HG03432 (cell line): ENCODE results near the gene S100A4.
A peak's percentile ranks its signal among the peaks of the same experiment; 100 is the strongest.
"Not testable (repeated sequence)": the region's sequence is repeated elsewhere in the genome, so short reads cannot be mapped to it uniquely, and the experiment has no call there.

Source experiments
- ATAC-seq: cut with Tn5 transposase; IDR thresholded peaks from one replicate; pipeline ENCODE4 v1.9.1; 2021; ENCODE audit warnings: mild to moderate bottlenecking, moderate library complexity; ENCODE audit not compliant: unreplicated experiment

Gene S100A4

DNA sequence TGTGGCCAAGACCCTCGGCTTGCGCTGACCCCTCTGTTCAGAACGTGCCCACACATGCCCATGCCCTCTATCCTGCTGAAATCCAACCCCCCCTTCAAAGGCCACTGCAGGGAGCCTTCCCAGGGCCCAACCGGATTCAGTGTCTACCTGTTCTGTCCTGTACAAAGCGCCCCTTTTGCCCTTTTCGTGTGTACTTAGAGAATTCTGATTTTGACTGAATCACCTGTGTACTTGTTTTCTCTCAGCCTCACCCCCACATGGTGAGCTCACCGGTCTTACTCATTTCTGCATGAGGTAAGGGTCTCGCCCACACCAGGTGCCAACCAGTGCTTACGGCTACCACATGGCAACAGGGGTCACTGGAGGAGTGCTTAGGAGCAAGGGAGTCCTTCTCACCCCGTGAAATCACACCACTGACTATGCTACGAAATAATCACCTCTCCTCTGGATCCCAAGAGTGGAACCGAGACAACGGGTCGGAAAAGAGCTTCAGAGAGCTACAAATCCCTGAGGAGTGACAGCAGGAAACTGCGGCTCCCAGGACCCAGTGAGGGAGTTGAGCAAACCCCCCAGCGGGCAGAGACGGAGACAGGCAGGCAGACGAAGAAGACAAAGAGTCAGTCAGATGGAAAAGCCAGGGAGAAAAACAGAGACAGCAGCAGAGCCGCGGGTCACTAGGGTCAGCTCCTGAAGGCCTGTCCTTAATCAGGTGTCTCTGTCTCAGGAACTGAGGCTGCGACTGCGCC is 22.2 kb upstream of the S100A4 start:
- no peak for ATAC-seq

DNA sequence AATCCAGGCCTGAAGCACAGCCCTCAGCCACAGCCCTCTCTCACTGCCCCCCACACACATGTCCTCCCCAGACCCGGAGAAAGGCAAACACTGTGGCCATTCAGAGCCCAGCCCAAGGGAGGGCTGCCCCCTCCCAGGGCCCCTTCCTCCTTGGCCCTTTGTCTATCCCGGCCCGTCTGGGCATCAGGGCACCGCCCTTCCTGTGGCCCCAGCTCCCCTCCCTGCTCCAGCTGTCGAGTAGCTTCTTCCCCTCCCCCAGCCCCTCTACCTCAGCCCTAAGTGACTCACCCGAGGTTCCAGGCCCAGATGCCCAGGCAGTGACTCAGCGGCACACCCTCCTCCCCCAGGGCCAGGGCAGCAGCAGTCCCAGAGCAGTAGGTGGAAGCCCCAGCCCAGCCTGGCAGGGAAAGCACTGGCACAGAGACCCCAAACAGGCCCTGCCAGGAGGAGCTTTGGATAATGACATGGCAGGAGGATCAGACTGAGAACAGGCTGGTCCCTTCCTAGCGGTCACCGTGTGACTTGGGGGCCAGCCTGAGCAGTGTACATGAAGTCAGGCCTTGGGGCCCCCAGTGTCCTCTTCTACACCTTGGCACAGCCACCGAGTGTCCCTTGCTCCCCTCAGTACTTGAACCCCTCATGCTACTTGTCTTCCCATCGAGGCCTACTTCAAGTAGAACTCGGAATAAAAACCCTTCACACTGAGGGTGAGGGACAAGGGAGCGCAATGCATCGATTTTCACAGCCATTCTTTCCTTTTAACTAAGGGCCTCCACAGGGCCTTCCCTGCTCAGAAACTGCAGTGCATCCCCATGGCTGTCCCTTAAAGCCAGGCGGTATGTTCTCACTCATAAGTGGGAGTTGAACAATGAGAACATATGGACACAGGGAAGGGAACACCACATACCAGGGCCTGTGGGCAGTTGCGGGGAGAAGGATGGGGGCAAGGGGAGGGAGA is 21.1 kb upstream of the S100A4 start:
- ATAC-seq = peak; percentile 66

DNA sequence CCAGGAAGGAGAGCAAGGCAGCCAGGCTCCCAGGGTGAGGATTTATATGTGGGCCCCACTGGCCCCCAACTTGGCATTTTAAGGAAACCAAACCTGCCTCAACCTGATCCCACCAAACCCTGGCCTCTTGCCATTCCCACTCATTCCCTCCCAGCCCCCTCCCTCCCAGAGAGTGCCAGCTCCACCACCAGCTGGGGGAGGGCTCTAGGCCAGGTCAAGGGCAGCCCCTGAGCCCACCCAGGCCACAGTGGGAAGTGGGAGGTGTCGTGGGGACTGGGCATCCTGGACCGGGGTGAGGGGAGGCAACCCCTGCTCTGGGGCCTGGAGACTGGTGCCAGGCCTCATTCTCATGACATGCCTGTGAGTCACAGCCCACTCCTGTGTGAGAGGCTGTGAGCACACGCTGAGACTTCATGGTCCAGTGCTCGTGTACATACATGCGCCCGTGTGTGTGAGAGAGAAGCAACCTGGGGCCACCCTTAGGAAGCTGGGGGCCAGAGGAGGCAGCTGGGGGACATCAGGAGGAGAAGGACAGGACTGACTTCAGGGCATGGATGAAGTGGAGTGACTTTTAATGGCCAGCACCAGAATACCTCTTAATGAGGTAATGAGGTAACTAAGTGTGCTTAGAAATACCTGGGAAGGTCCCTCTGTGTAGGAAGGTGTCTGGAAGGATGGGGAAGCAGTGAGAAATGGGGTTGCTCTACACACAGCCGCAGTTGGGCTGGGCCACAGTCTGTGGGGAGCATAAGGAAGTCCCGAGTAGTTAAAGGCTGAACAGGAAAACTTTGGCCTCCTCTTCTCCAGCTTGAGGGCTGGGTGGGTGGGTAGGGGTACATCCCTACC is 20.1 kb upstream of the S100A4 start, which contains the start of gene S100A2:
S100A2 (minus strand) TSS at position 316 of the 846 bp plus-strand sequence. CDS start 1,967 bp downstream, outside the sequence.
- peak; percentile 55 for ATAC-seq

DNA sequence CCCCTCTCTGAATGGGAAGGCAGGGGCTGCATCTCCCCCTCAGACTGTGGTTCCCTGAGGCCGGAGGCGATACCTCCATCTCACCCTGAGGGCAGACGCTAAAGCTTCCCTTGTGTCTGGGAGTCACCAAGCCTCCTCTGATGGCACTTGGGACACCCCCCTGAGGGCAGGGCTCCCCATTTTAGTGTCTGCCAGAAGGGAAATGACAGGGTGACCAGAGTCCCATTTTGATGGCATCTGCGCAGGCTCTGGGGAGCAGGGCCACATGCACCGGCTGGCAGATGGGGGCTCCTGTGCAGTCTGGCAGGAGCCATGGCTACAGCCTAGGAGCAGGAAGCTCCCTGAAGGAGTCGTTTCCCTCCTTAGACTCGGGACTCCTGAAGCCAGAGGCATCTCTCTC is 18.4 kb upstream of the S100A4 start:
- ATAC-seq = no peak

DNA sequence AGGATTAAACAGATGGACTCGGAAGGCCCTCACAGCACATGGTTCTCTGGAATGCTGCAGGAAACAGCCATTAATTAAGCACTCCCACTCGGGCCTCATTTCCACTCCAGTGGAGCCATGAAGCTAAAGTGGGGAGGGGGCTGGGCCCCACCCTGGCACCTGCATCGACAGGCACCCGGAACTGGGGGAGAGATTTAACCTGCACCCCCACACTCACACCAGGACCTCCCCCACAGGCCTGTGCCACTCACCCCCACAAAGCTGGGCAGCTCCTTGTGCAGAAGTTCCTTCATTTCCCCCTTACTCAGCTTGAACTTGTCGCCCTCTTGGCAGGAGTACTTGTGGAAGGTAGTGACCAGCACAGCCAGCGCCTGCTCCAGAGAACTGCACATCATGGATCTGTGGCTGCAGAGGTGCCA is 17.9 kb upstream of the S100A4 start:
- ATAC-seq = no peak

DNA sequence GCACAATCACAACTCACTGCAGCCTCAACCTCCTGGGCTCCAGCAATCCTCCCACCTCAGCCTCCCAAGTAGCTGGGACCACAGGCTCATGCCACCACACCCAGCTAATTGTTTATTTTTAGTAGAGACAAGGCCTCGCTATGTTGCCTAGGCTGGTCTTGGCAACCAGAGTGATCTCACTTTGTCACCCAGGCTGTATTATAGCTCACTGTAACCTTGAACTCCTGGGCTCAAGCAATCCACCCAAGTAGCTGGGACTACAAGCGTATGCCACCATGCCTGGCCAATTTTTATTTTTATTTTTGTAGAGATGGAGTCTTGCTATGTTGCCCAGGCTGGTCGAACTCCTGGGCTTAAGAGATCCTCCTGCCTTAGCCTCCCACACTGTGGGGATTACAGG is 16.4 kb upstream of the S100A4 start:
- not testable (repeated sequence) for ATAC-seq

DNA sequence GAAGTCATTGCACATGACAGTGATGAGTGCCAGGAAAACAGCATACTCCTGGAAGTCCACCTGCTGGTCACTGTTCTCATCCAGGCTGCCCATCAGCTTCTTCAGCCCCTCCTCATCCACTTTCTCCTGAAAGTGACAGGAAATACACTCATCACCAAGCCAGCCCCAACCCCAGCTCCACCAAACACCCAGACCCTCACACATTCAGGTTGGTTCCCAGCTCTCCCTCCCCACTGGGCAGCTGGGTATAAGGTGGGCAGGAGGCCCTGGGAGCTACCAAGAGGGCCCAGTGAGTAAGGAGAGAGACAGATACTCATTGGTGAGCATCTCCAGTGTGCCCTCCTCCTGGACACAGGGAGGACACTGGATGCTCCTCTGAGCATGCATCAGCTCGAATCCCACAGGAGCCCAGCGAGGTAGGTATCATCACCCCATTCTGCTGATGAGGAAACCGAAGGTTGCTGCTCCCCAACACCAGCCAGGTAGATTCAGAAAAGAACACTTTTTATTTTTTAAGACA is 15.9 kb upstream of the S100A4 start:
- no peak for ATAC-seq

DNA sequence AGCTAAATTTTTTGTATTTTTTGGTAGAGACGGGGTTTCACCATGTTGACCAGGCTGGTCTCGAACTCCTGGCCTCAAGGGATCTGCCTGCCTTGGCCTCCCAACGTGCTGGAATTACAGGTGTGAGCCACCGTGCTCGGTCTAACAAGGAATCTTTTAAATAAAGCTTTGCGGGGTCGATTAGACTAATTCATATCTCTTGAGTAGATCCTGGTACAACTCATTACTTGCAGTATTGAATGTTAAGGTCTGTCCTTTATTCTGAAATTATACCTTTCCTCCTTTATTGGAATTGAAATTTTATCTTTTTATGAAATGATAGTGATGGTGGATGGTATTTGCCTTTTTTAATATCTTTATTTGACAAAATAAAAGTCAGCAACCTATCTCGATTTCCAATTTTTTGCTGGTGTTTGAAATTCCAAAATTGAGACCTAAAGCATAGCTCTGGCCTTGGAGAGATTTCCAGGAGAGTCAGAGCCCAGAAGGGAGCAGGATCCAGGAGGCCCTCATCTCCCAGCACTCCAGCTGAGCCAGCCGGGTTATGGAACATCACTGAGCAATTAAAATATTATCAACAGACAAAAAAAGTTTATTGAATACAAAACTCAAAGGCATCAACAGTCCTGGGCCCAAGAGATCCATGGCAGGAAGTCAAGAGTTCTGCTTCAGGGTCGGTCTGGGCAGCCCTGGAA is 15.3 kb upstream of the S100A4 start:
- ATAC-seq = no peak

DNA sequence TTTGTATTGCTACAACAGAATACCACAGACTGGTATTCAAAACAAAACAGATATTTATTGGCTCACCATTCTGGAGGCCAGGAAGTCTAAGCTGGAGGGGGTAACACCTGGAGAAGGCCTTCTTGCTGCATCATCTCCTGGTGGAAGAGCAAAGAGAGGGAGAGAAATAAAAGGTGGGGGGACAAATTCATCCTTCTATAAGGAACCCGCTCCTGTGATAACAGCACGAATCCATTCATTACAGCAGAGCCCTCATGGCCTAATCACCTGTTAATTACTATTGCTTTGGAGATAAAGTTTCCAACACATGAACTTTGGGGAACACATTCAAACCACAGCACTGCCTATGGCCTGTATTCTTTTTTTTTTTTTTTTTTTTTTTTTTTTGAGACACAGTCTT is 14.6 kb upstream of the S100A4 start:
- ATAC-seq = no peak

DNA sequence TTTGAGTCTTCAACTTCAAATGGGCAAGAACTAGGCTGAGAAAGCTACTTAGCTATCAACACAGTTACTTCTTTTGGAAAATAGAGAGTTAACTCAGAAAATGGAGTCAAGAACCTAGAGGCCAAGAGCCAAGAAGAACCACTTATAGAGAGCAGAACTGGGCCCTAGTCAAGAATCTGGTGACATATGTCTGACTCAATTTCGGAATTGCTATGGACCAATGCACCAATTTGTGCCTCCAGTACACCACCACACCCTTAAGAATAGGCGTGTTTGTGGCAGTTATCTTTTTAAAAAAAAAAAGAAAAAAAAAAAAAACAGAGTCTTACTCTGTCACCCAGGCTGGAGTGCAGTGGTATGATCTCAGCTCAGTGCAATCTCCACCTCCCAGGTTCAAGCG is 12.3 kb upstream of the S100A4 start:
- no peak for ATAC-seq

DNA sequence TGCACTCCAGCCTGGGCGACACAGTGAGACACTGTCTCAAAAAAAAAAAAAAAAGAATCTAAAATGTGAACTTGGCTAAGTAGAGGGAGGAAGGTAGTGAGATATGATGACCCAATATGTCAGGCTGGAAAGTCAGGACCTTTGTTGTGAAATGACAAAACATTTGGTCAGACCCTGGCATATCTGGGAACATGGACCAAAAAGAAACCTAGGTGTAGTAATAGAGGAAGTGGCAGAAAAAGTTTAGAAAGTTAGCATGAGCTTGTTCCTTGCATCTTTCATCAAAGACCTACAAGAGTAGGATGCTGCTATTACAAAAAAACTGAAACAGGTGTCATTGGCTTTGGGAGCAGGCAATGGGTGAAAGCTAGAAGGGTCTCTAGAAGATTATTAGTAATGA is 10.7 kb upstream of the S100A4 start:
- ATAC-seq = no peak

DNA sequence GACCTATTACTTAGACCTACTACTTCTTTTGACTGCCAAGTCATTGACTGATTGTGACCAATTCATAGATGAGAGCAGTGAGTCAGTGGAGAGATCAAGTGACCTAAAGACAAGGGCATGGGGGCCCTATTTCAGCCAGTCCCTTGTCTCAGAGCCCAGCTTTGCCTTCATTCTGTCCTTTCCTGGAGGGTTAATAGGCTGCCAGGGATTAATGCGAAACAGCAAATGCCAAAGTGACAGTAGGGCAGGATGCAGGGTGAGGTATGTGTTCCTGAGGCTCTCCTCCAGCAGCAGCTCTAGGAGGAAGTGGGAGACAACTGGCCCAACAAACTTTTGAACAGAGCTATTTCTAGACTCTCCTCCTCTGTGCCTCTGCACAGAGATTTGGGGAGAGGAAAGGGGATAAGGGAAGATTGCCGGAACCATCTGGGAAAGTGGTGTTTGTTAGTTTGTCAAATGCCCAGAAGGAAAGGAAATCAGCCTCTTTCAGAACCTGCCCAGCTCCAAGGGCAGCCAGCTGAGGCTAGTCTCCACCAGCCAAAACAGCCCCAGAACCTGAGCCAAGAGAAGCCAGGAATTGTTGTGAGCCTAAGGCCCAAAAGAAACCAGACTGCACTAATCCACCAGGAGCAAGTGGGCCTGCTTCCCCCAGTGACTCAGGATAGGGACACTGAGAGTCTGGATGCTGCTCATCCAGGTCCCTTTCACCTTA is 8.4 kb upstream of the S100A4 start:
- ATAC-seq = no peak

DNA sequence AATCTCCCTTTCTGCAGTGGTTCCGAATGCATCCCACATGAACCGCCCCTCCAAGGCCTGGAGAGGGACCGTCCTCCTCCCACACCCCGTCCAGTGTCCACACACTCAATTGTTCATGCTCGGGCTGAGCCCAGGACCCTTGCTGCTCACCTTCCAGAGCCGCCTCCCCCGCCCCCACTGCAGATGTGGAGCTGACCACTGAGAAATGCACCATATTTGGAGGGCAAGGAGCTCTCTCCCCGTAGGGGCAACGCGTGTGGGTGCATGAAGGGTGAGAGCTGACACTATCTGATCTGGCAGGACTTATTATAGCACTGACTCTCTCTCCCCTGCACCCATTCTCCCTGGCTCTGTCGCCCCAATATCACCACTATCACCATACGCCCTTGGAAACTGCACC is 7.5 kb upstream of the S100A4 start:
- no peak for ATAC-seq

DNA sequence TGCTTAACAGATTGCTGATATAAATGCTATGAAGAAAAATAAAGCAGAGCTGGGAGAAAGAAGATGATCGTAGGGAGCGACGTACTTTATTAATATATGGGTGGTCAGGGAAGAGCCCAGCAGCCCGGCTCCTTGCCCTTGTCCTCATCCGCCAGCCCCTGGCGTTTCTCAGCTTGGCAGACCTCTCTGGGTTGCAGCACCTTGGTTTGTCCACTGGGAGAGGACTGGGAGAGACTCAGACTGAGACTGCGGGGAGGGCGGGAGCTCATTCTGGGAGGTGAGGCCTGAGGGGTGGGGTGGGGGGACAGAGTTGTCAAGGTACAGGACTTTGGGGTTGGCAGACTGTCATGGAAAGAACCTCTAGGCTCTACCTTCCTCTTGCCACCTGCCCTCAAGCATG is 6.7 kb upstream of the S100A4 start:
- no peak for ATAC-seq

DNA sequence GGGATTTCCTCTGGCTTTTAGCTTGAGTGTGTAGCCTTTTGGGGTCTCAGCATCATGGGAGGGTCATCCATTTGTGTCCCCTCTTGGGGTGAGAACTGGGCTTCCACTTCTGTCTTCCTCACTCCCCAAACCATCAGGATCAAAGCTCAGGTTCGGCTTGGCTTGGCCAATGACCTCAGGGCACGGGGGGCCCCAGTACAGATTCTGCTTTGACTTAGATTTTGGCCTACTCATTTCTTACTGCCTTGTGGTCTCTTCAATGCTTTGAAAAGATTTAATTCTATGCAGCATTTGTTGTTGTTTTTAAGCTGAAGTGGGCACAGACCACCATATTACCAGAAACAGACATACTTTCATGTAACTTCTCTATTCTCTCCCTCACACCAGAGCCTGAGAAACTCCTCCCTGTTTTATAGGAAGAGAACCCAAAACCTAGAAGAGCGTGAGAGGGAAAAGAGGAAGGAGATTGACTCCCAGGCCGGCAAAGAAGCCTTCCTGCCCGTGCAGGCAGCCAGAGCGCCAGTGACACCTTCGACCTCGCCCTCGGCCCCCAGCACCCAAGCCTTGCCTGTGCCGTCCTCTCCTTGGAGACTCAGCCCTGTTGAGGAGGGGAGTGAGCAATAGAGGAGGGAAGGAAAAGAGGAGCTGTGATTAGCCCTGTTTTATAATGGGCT is 5.4 kb upstream of the S100A4 start:
- ATAC-seq = no peak

DNA sequence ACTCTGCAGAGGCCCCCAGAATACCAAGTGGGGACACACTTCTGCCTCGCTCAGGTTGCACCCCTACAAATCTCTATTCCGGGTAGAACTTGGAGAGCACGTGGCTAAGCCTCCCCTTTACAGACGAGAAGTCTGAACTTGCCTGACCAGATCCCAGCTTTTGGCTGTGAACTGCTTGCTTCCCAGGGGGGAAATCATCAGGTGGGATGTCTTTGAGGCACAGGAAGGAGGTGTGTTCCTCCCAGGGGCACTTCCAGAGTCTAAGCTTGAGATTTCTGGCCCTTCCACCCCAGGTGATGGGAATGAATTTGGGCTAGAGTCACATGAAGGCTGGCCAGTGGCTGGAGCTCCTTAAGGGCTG is 4.8 kb upstream of the S100A4 start:
- ATAC-seq = no peak

DNA sequence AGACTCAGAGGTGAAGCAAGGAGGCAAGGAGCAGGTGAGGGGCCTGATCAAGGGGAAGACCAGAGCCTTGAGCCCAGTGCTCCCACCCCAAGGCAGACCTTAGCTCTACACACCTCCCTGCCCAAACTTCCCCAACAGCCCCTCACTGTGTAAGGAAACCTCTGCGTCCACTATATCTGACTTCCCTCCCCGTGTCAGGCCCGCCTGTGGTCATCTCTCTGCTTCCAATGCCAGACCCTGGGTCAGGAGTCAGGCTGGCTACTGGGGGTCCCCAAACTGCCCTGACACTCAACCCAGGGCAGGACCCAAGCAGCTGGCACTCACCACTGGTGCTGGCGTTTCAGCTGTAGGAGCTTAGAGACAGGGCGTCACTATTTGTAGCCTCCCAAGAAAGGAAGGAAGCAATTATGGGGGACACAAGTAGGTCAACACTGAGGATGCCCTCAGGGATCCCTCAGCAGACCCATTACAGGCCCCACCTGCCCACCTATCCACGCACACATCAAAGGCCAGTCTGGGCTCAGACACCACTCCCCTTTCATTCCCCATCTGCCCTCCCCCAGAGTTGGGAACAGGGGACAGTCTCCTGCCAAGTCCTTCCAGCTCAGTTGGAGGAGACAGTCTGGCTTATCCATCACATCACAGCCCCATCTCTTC is 4.3 kb upstream of the S100A4 start:
- no peak for ATAC-seq
